Head of caudate nucleus (tissue), 42 donors: ENCODE data around the gene CNOT10.
"Not testable (repeated sequence)": the region's sequence is repeated elsewhere in the genome, so short reads cannot be mapped to it uniquely, and the experiment has no call there.

Source experiments
- DNase-seq, 42 donors: peaks; one replicate each; pipeline versions ENCODE4 v3.0.0 to v3.0.0-alpha.2; 2020 to 2021; ENCODE audit warnings: mixed read lengths in 7 of 42
- intact Hi-C: fragments of 100-400 bp; cut with DNase I; formaldehyde crosslinking; loops from one replicate; pipeline ENCODE4 v1.15.0; 2022

CNOT10 gene

DNA sequence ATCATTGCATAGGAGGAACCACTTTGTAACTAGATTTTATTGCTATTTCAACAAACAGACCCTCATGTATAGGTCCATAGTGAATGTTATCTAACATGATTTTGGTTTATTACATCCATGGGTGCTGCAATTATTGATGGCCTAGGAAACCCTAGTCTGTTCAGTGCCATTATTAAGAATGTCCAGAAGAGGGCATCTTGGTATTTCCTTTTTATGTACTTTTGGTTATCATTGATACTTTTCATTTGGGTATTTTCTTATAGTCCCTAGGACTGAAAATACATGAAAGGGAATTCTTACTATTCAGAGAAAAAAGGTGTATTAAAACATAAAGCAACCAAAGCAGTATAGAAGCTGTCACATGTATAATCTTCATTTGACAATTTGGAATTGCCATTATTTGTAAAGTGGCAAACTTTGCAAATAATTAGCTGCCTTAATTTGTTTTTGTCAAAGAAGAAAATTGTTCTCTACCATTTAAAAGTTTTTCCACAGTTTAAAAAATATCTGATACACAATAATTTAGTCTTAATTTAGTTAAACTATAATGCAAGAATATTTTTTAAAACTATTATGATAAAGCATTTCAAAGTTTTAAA is 48.7 kb downstream of the CNOT10 start:
- intact Hi-C loops: loop anchor here (10.0 kb wide), 1 partner anchor 201 kb away; no protein-coding TSS in a partner anchor
- no peak for DNase-seq

DNA sequence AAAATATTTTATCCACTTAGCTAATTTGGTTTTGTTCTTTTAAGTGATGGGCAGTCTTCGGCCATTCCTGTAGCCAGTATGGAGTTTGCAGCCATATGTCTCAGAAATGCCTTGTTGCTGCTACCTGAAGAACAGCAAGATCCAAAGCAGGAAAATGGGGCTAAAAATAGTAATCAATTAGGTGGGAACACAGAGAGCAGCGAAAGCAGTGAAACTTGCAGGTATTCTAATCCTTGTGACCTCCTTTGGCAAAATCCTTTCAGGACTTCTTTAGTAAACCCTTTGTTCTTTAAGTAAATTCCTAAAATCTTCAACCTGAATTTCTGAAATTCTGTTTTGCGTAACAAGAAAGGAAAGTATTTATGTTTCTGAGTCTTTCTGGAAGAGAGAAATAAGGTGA is 49.8 kb downstream of the CNOT10 start:
- no peak for DNase-seq
- intact Hi-C loops: loop anchor here (10.0 kb wide), 1 partner anchor 200 kb away; no protein-coding TSS in a partner anchor

DNA sequence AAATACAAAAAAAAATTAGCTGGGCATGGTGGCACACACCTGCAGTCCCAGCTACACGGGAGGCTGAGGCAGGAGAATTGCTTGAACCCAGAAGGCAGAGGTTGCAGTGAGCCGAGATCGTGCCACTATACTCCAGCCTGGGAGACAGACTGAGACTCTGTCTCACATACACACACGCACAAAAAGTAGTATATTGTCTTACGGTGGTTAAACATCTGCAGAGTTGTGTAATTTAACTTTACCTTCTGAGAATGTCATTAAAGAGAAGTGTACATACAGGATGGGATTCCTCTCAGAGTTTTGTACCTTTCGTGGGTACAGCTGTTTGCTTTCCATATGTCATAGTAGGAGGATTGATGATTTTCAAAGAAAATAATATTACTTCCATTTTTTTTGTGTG is 58.5 kb downstream of the CNOT10 start:
- intact Hi-C loops, DNase-seq: not testable (repeated sequence)

GRCh38 chr3:32743934-32744333 is 58.9 kb downstream of the CNOT10 start:
- intact Hi-C loops: no loop called here
- no peak for DNase-seq

- DNase-seq: no peak
- intact Hi-C loops: no loop called here
Observed at GRCh38 chr3:32751377-32751776, 66.4 kb downstream of the CNOT10 start.

DNA sequence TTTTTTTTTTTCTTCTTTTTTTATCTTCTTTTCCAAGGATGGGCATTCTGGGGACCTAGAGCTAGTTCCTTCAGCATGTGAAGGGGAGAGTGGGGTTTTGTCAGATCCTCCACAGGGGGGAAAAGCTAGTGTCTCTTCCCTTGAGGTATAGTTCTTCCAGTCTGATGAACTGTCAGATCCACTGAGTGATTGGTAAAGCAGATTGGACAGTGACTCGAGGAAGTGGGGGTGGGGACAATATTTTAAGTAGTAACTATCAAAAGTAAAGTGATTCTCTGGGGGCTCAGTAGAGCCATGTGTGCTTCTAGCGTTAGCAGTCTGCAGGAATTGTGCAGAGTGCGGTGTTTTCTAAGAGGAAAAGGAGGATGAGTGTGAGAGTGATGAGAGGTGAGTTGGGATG is 70.8 kb downstream of the CNOT10 start:
- intact Hi-C loops: no loop called here
- peak in 1 of 42 donors; percentile 10 for DNase-seq

GRCh38 chr3:32757618-32758374 is 72.8 kb downstream of the CNOT10 start:
- DNase-seq: peak in 1 of 42 donors; percentile 21
- intact Hi-C loops: loop anchor here (2.0 kb wide), 1 partner anchor 21 kb away; no protein-coding TSS in a partner anchor

DNA sequence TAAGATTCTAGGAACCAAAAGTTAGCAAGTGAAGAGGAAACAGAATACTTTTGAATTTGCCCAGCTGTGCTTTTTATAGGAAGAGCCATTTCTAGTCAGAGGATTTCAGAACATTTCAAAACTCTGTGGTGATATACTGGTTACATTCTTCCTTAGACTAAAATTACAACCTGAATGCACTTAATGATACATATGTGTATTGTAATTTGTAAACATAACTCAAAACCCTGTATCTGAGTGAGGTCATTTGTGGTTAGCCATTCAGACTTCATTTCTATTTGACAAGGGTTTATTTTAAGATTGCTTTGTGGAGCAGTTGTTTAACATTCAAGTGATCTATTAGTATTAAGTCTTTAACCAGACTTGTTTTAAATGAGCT is 73.4 kb downstream of the CNOT10 start:
- intact Hi-C loops: loop anchor here (2.0 kb wide), 1 partner anchor 20 kb away; no protein-coding TSS in a partner anchor
- no peak for DNase-seq

DNA sequence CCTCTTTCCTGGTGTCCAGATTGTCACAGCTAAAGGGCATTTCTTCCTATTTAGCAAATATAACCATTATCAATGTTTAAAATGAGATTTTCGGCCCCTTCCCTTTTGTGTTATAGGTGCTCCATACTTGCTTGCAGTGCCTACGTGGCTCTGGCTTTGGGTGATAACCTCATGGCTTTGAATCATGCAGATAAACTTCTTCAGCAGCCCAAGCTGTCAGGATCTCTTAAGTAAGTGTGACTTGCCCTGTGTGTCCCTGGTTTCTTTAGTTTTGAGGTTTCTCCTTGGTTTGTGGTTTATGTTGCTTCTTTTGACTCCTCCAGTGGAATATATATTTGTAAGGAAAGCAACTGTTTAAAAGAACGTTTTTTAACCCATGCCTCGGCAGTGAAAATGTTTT is 74.4 kb downstream of the CNOT10 start:
- intact Hi-C loops: loop anchor here (2.0 kb wide), 1 partner anchor 19 kb away; no protein-coding TSS in a partner anchor
- DNase-seq: no peak

DNA sequence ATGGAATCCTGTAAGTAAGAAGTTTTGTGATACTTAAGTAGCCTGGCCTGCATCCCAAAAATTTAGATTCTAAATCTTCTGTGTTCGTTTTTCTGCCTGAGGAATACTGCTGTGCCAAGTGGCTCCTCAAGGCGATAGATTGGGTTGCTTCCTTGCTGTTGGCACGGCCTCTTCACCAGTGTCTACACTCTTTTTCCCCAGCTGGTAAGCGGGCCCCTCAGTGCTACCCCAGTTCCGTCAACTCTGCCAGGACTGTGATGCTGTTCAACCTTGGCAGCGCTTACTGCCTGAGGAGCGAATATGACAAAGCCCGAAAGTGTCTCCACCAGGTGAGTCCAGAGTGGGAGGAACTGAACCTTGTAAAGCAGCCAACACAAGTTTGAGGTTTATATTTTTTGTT is 79.5 kb downstream of the CNOT10 start:
- intact Hi-C loops: no loop called here
- no peak for DNase-seq

DNA sequence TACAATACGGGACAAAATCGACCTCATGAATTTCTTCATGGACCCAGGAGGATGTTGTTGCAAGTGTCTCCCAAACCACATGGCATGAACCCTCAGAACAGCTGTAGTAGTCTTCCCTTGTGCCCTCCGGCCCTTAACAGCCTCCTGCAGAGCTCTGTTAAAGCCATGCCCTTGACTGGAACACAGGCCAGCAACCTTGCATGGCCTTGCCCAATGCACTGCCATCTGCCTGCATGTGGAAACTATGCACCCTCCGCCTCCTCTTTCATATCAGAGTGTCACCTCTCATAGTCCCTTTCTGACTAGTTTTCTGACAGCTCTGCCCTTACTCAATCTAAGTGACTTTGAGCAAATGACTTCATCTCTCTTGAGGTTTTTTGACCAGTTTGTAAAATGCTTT is 93.4 kb downstream of the CNOT10 start:
- no peak for DNase-seq
- intact Hi-C loops: loop anchor here (2.0 kb wide), 1 partner anchor 20 kb away; no protein-coding TSS in a partner anchor

GRCh38 chr3:32780071-32780734 is 95.2 kb downstream of the CNOT10 start:
- no peak for DNase-seq
- intact Hi-C loops: no loop called here

GRCh38 chr3:32780735-32781210 is 95.8 kb downstream of the CNOT10 start:
- intact Hi-C loops: no loop called here
- peak in 30 of 42 donors; percentile 3 to 50 (median 17) for DNase-seq

DNA sequence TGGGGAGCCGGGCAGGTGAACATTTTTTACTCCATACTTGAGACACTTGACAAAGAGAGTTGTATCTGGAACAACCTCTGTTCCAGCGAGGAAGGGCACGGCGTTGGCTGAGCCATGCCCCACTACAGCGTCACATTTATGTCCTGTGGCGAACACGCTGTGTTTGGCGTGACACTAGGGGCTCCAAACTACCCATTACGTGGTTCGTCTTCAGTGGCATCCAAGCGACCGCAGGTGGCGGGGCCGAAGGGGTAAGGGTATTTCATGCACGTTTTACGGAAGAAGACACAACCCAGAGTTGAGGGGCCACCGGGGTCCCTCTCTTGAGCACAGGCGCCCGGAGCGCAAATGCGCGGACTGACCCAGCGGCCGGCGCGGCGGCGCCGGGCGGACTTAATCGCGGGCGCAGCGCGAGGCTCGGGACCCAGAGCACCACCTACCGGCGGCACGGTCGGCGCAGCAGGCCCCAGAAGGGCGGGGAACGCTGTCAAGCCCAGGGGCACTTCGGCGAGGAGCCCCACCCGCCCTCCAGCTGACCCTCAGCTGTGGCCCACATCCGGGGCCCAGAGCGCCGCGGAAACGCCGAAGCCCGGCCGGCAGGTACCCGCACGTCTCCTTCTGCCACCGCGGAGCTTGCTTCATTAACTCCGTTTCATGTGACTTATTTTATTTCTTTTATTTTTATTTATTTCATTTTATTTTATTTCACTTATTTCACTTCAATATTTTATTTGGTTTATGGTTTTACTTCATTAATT is 96.4 kb downstream of the CNOT10 start:
- peak; percentile 23 to 88 (median 76) for DNase-seq
- intact Hi-C loops: no loop called here

DNA sequence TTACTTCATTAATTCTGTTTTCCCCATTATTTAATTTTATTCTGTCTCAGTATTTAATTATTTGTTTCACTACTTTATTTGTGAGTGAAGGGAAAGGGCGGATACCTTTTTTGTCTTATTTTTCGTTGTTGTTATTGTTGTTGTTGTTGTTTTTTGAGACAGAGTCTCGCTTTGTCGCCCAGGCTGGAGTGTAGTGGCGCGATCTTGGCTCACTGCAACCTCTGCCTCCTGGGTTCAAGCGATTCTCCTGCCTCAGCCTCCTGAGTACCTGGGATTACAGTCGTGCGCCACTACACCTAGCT is 96.9 kb downstream of the CNOT10 start:
- intact Hi-C loops, DNase-seq: not testable (repeated sequence)

GRCh38 chr3:32782407-32782806 is 97.4 kb downstream of the CNOT10 start:
- DNase-seq: no peak
- intact Hi-C loops: no loop called here

DNA sequence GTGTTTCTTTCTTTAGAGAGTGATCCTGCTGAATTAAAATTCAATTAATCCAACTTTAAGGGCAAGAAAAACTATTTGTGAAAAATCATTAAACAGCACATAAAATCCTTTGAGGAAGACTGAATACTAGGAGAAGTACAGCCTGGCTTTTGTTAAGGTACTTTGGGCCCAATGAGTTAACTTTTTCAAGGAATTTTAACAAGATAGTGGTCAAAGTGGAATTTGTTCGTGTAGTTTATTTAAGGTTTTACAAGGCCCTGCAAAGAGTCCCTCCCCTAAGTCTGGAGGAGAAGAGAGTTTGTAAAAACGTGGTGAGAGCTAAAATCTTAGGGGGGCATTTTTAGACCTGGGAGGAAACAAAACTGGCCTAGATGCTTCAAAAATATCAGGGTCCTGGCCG is 106.8 kb downstream of the CNOT10 start:
- intact Hi-C loops: no loop called here
- DNase-seq: no peak

DNA sequence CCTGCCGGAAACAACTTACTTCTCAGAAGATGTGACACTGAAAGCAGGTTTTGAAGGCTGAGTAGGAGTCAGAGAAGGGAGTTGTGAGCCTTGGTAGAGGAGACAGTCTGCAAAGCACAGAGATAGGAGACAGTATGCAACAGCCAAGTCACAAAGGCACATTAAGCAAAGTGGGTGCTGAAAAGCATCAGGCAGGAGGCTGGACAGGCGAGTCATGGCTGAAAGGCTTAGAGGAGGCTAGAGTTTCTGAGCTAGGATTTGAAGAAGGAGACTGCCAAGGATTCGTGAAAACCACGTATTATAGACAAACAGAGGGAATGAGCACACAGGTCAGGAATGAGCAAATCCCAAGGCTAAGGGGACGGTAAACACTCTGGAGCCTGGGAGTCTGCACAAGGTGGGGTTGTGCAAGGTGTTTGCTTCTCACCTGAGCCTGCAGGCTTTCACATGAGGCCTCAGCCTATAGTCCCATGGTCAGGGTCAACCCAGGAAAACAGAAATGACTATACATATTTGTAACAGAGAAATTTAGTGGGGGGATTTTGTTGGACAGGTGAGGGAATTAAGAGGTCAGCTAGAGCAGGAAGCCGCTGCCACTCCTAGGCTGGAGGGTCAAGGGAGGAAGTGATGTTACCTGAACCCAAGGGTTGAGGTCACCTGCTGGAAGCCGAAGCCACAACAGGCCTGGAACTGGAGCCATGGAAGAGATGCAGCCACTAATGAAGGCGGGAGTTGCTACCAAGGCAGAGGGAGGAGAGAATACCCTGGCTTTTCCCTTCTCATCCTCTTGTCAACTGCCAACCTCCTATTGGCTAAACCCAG is 109.7 kb downstream of the CNOT10 start:
- intact Hi-C loops: no loop called here
- DNase-seq: peak in 10 of 42 donors; percentile 3 to 66 (median 15)
